IMR-90 (cell line): ENCODE measurements around the gene MEIS3. TPM values are rescaled to one million over a fixed set of nuclear protein-coding genes. Genes with fewer than 3 reads are reported as not detected.

ENCODE experiments used
- ATAC-seq: fragments of 200-7000 bp; cut with Tn5 transposase; 2 replicates; pipeline ENCODE4 v1.9.1; 2020; ENCODE audit warnings: low read depth, mild to moderate bottlenecking, moderate library complexity
- BruUV-seq: library from RNA; stranded (reverse); fragments of 400-500 nt; replicated peaks from 2 replicates; lab custom pipeline; 2021; lab: Mats Ljungman, UMichigan
- CTCF ChIA-PET: fragments of 300-600 bp; formaldehyde crosslinking; extraction: SDS; loops from one replicate; lab custom pipeline; 2021; ENCODE audit warnings: antibody characterized with exemption; lab: Yijun Ruan, JAX
- POLR2A ChIA-PET: fragments of 300-600 bp; sonication (Branson Sonifier 250); formaldehyde crosslinking; loops from one replicate; lab custom pipeline; 2022; ENCODE audit warnings: antibody characterized with exemption; ENCODE audit not compliant: unreplicated experiment; lab: Charles Lee
- DNase-seq: peaks from one replicate; pipeline ENCODE4 v3.0.0; 2013
- H2AFZ ChIP-seq: replicated peaks from 2 replicates; pipeline ENCODE3; 2013; ENCODE audit warnings: low read length, mild to moderate bottlenecking; ENCODE audit not compliant: poor library complexity
- H2AK5ac ChIP-seq: 2 replicates; pipeline ENCODE4 v1.6.1; 2013; ENCODE audit warnings: low read depth, low read length, inconsistent platforms
- H2AK9ac ChIP-seq: replicated peaks from 2 replicates; pipeline ENCODE3; 2013; ENCODE audit warnings: mild to moderate bottlenecking, low read depth, low read length, moderate library complexity; ENCODE audit not compliant: poor library complexity
- H2BK120ac ChIP-seq: 2 replicates; pipeline ENCODE4 v1.6.1; 2013; ENCODE audit warnings: low read depth, low read length, inconsistent platforms
- H2BK15ac ChIP-seq: 3 replicates; pipeline ENCODE4 v1.6.1; 2013; ENCODE audit warnings: low read depth, low read length, inconsistent platforms
- H2BK20ac ChIP-seq: 2 replicates; pipeline ENCODE4 v1.6.1; 2013; ENCODE audit warnings: low read depth, mild to moderate bottlenecking, inconsistent platforms, low read length, moderate library complexity
- H2BK5ac ChIP-seq: 2 replicates; pipeline ENCODE4 v1.6.1; 2013; ENCODE audit warnings: mild to moderate bottlenecking, low read depth, low read length, inconsistent platforms; ENCODE audit not compliant: poor library complexity, severe bottlenecking
- H3K14ac ChIP-seq: replicated peaks from 2 replicates; pipeline ENCODE4 v1.6.1; 2013; ENCODE audit warnings: low read depth, low read length, inconsistent platforms
- H3K18ac ChIP-seq: 2 replicates; pipeline ENCODE4 v1.6.1; 2013; ENCODE audit warnings: low read depth, low read length, control low read depth
- H3K23ac ChIP-seq: 2 replicates; pipeline ENCODE4 v1.6.1; 2013; ENCODE audit warnings: low read depth, low read length, inconsistent platforms
- H3K27ac ChIP-seq: 2 replicates; pipeline ENCODE4 v1.5.1; 2013; ENCODE audit warnings: mild to moderate bottlenecking, control low read depth, low read length; ENCODE audit not compliant: insufficient read depth
- H3K27me3 ChIP-seq: 2 replicates; pipeline ENCODE4 v1.6.1; 2013; ENCODE audit warnings: low read length; ENCODE audit not compliant: control insufficient read depth, insufficient read depth
- H3K36me3 ChIP-seq: 2 replicates; pipeline ENCODE4 v1.6.1; 2013; ENCODE audit warnings: low read length, mixed read lengths; ENCODE audit not compliant: control insufficient read depth, insufficient read depth
- H3K4ac ChIP-seq: 2 replicates; pipeline ENCODE4 v1.6.1; 2013; ENCODE audit warnings: low read depth, low read length, inconsistent platforms
- H3K4me1 ChIP-seq: 2 replicates; pipeline ENCODE4 v1.6.1; 2013; ENCODE audit warnings: low read length, mixed read lengths; ENCODE audit not compliant: control insufficient read depth, insufficient read depth
- H3K4me2 ChIP-seq: 2 replicates; pipeline ENCODE4 v1.6.1; 2013; ENCODE audit warnings: low read depth, mild to moderate bottlenecking, control low read depth, low read length, moderate library complexity
- H3K4me3 ChIP-seq: 2 replicates; pipeline ENCODE4 v1.5.1; 2013; ENCODE audit warnings: low read depth, mild to moderate bottlenecking, control low read depth, low read length, moderate library complexity; ENCODE audit not compliant: insufficient read depth
- H3K56ac ChIP-seq: 2 replicates; pipeline ENCODE4 v1.6.1; 2013; ENCODE audit warnings: low read length, inconsistent platforms; ENCODE audit not compliant: insufficient read depth; ENCODE audit errors: extremely low read depth
- H3K79me1 ChIP-seq, 2 experiments: 2 replicates each; pipeline ENCODE4 v1.6.1; 2013; ENCODE audit warnings: low read length in 2 of 2, inconsistent platforms in 1 of 2, low read depth in 1 of 2
- H3K9ac ChIP-seq: 2 replicates; pipeline ENCODE4 v1.6.1; 2013; ENCODE audit warnings: low read depth, low read length, control low read depth
- H3K9me1 ChIP-seq: 2 replicates; pipeline ENCODE4 v1.6.1; 2013; ENCODE audit warnings: low read length, inconsistent platforms; ENCODE audit not compliant: insufficient read depth
- H3K9me3 ChIP-seq: 2 replicates; pipeline ENCODE4 v1.6.1; 2013; ENCODE audit warnings: low read length; ENCODE audit not compliant: control insufficient read depth, insufficient read depth
- H4K20me1 ChIP-seq: 2 replicates; pipeline ENCODE4 v1.6.1; 2013; ENCODE audit warnings: low read length, inconsistent platforms; ENCODE audit not compliant: insufficient read depth
- H4K5ac ChIP-seq: 2 replicates; pipeline ENCODE4 v1.6.1; 2013; ENCODE audit warnings: mild to moderate bottlenecking, low read depth, low read length, control low read depth
- H4K8ac ChIP-seq, 2 experiments: 2 replicates each; pipeline ENCODE4 v1.6.1; 2013; ENCODE audit warnings: low read depth in 2 of 2, low read length in 2 of 2, control low read depth in 1 of 2, inconsistent platforms in 1 of 2
- H4K91ac ChIP-seq: 2 replicates; pipeline ENCODE4 v1.6.1; 2013; ENCODE audit warnings: low read depth, low read length, inconsistent platforms; ENCODE audit not compliant: insufficient read depth
- BHLHE40 ChIP-seq: fragments of 150-350 bp; IDR thresholded peaks from 2 replicates; pipeline ENCODE4 v1.6.1; 2016; ENCODE audit warnings: mild to moderate bottlenecking, low read depth, low read length
- CEBPB ChIP-seq: IDR thresholded peaks from 2 replicates; pipeline ENCODE4 v1.6.1; 2012; ENCODE audit warnings: low read depth, low read length, improper control_type of control experiment
- CHD1 ChIP-seq: IDR thresholded peaks from 2 replicates; pipeline ENCODE4 v1.6.1; 2012; ENCODE audit warnings: low read depth, low read length, improper control_type of control experiment
- FOS ChIP-seq: fragments of 150-350 bp; IDR thresholded peaks from 2 replicates; pipeline ENCODE4 v1.6.1; 2016; ENCODE audit warnings: low read depth, low read length
- MAFK ChIP-seq: IDR thresholded peaks from 2 replicates; pipeline ENCODE4 v1.6.1; 2012; ENCODE audit warnings: low read depth, low read length, improper control_type of control experiment
- MAZ ChIP-seq: IDR thresholded peaks from 2 replicates; pipeline ENCODE4 v1.6.1; 2012; ENCODE audit warnings: low read depth, mild to moderate bottlenecking, low read length, improper control_type of control experiment, moderate library complexity, borderline replicate concordance
- MXI1 ChIP-seq: IDR thresholded peaks from 2 replicates; pipeline ENCODE4 v1.6.1; 2012; ENCODE audit warnings: low read depth, mild to moderate bottlenecking, low read length, moderate library complexity, borderline replicate concordance
- NFE2L2 ChIP-seq: fragments of 150-350 bp; IDR thresholded peaks from 2 replicates; pipeline ENCODE4 v1.6.1; 2016; ENCODE audit warnings: low read depth, mild to moderate bottlenecking, low read length
- POLR2A ChIP-seq: IDR thresholded peaks from 2 replicates; pipeline ENCODE4 v1.6.1; 2012; ENCODE audit warnings: mild to moderate bottlenecking, low read depth, low read length
- RAD21 ChIP-seq: IDR thresholded peaks from 2 replicates; pipeline ENCODE4 v1.6.1; 2012; ENCODE audit warnings: low read length, improper control_type of control experiment
- RCOR1 ChIP-seq: IDR thresholded peaks from 2 replicates; pipeline ENCODE4 v1.6.1; 2012; ENCODE audit warnings: mild to moderate bottlenecking, low read length, improper control_type of control experiment; ENCODE audit not compliant: insufficient replicate concordance
- RFX5 ChIP-seq: IDR thresholded peaks from 2 replicates; pipeline ENCODE4 v1.8.0; 2012; ENCODE audit warnings: low read depth, mild to moderate bottlenecking, low read length, moderate library complexity
- SMC3 ChIP-seq: fragments of 150-350 bp; IDR thresholded peaks from 2 replicates; pipeline ENCODE4 v1.6.1; 2016; ENCODE audit warnings: low read depth, mild to moderate bottlenecking, antibody characterized with exemption, low read length, moderate library complexity
- WGBS, 2 experiments: methylation state at CpG; one replicate each; pipeline versions ENCODE4 v1.1.5 to v1.1.7; 2013; ENCODE audit warnings: missing lambda C conversion rate in 2 of 2; ENCODE audit not compliant: insufficient read length in 1 of 2; ENCODE audit errors: extremely low coverage in 2 of 2; 5-methylcytosine and 5-hydroxymethylcytosine counted together
- dilution Hi-C: fragments of 300-500 bp; cut with HindIII; formaldehyde crosslinking; loops from one replicate; pipeline ENCODE4 v1.14.3; 2018; ENCODE audit warnings: low sequenced_read_pairs; ENCODE audit not compliant: unreplicated experiment
- in situ Hi-C: fragments of 300-500 bp; cut with MboI; formaldehyde crosslinking; loops from 3 replicates; pipeline ENCODE4 v1.14.3; 2019; ENCODE audit warnings: low sequenced_read_pairs, inconsistent platforms, mixed read lengths
- intact Hi-C: fragments of 100-400 bp; cut with micrococcal nuclease; formaldehyde crosslinking; loops from 2 replicates; pipeline ENCODE4 v1.10.0; 2022
- polyA plus RNA-seq, 3 experiments: library from polyadenylated mRNA; depleted of rRNA; stranded (reverse); fragments of >200 nt; gene quantifications; 2 replicates each; pipeline ENCODE4 v1.2.3, GENCODE V29; 2012; ENCODE audit warnings: low replicate concordance in 1 of 3
- total RNA-seq: library from RNA; depleted of rRNA; stranded (reverse); fragments of >200 nt; gene quantifications from 2 replicates; pipeline ENCODE4 v1.2.3, GENCODE V29; 2012
- TF ChIP-seq, protein P1 (sequence below): fragments of 150-350 bp; IDR thresholded peaks from 2 replicates; pipeline ENCODE4 v1.6.1; 2016; ENCODE audit warnings: low read depth, mild to moderate bottlenecking, low read length, moderate library complexity, borderline replicate concordance
- TF ChIP-seq, protein P2 (sequence below): fragments of 150-350 bp; IDR thresholded peaks from 2 replicates; pipeline ENCODE4 v1.6.1; 2017; ENCODE audit warnings: mild to moderate bottlenecking, antibody characterized with exemption, low read length, low read depth
- TF ChIP-seq, protein P3 (sequence below): conservative IDR thresholded peaks from 2 replicates; pipeline ENCODE4 v1.5.1; 2012; ENCODE audit warnings: mild to moderate bottlenecking, low read depth, low read length, improper control_type of control experiment

The MEIS3 gene
- total and polyA plus RNA-seq, 2 of the 4 experiments (the other 2 are of a cell fraction), result 32.4 to 33.0 TPM

DNA sequence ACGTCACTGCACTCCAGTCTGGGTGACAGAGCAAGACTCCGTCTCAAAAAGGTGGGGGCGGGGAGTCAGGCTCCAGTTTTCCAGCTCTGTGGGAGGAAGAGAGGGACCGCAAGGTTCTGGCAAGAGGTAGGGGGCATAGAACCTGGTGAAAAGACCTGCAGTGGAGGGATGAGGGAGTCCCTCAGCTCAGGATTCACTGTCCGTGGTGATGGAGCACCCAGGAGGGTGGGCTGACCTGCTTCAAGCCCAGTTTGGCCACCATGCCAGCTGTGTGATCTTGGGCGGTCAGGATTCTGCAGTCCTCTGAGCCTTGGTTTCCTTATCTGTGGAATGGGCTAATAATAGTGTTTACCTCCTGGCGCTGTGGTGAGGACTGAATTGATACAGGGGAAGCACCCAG, 31.2 kb upstream of the MEIS3 start:
- TF ChIP-seq MAFK, result no peak
- TF ChIP-seq RAD21, result no peak
- TF ChIP-seq MAZ, result no peak
- TF ChIP-seq, protein P1, sequence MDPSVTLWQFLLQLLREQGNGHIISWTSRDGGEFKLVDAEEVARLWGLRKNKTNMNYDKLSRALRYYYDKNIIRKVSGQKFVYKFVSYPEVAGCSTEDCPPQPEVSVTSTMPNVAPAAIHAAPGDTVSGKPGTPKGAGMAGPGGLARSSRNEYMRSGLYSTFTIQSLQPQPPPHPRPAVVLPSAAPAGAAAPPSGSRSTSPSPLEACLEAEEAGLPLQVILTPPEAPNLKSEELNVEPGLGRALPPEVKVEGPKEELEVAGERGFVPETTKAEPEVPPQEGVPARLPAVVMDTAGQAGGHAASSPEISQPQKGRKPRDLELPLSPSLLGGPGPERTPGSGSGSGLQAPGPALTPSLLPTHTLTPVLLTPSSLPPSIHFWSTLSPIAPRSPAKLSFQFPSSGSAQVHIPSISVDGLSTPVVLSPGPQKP, result no peak
- no peak for TF ChIP-seq SMC3
- TF ChIP-seq NFE2L2, result no peak
- TF ChIP-seq CEBPB, result no peak
- no peak for TF ChIP-seq RFX5
- no peak for TF ChIP-seq POLR2A
- TF ChIP-seq FOS, result no peak
- no peak for TF ChIP-seq CHD1
- TF ChIP-seq RCOR1, result no peak
- TF ChIP-seq, protein P2, sequence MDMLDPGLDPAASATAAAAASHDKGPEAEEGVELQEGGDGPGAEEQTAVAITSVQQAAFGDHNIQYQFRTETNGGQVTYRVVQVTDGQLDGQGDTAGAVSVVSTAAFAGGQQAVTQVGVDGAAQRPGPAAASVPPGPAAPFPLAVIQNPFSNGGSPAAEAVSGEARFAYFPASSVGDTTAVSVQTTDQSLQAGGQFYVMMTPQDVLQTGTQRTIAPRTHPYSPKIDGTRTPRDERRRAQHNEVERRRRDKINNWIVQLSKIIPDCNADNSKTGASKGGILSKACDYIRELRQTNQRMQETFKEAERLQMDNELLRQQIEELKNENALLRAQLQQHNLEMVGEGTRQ, result no peak
- no peak for TF ChIP-seq BHLHE40
- TF ChIP-seq, protein P3, sequence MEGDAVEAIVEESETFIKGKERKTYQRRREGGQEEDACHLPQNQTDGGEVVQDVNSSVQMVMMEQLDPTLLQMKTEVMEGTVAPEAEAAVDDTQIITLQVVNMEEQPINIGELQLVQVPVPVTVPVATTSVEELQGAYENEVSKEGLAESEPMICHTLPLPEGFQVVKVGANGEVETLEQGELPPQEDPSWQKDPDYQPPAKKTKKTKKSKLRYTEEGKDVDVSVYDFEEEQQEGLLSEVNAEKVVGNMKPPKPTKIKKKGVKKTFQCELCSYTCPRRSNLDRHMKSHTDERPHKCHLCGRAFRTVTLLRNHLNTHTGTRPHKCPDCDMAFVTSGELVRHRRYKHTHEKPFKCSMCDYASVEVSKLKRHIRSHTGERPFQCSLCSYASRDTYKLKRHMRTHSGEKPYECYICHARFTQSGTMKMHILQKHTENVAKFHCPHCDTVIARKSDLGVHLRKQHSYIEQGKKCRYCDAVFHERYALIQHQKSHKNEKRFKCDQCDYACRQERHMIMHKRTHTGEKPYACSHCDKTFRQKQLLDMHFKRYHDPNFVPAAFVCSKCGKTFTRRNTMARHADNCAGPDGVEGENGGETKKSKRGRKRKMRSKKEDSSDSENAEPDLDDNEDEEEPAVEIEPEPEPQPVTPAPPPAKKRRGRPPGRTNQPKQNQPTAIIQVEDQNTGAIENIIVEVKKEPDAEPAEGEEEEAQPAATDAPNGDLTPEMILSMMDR, result no peak
- no peak for TF ChIP-seq MXI1
- no peaks in the 10 kb centered on the region for H4K20me1 ChIP-seq
- H3K79me1 ChIP-seq, result no peaks in the 10 kb centered on the region
- no peak overlapping the region for H2AK9ac ChIP-seq
- H3K27me3 ChIP-seq, result peaks cover 54% of the 10 kb centered on the region
- H3K4me1 ChIP-seq, result peaks cover 2% of the 10 kb centered on the region; the same call in 1 of the 2 replicates
- no peak overlapping the region for H2BK120ac ChIP-seq
- 37% methylated on average over 3 of the region's 7 CpGs; no CpG with 5 or more reads in 1 of the 2 experiments for WGBS, 2 experiments
- no peak overlapping the region for H3K9ac ChIP-seq
- no peak overlapping the region for H3K27ac ChIP-seq
- H2AFZ ChIP-seq, result no peak overlapping the region
- H3K4me2 ChIP-seq, result no peak overlapping the region
- no peak overlapping the region for H3K4ac ChIP-seq
- intact Hi-C loops, result no loop called here
- H2AK5ac ChIP-seq, result no peak overlapping the region
- no peak overlapping the region for H3K14ac ChIP-seq
- no peak overlapping the region for H4K5ac ChIP-seq
- no peak overlapping the region for H3K23ac ChIP-seq
- no TSS peak for BruUV-seq
- DNase-seq (no peak), ATAC-seq (no peak)
- H3K56ac ChIP-seq, result no peak overlapping the region
- no peak overlapping the region for H2BK5ac ChIP-seq
- H2BK20ac ChIP-seq, result no peak overlapping the region
- no peak overlapping the region for H4K91ac ChIP-seq
- ChIA-PET POLR2A (no interaction called here), CTCF (interaction anchor here (0.7 kb wide), 1 partner anchor 33 kb away, joined by 5 read pairs; the partner anchor contains the start of gene KPTN)
- H3K36me3 ChIP-seq, result no peaks in the 10 kb centered on the region
- H2BK15ac ChIP-seq, result no peak overlapping the region
- dilution Hi-C loops, result no loop called here
- no peak overlapping the region for H4K8ac ChIP-seq
- peaks cover 15% of the 10 kb centered on the region for H3K9me3 ChIP-seq
- H3K9me1 ChIP-seq, result no peaks in the 10 kb centered on the region
- no peak overlapping the region for H3K18ac ChIP-seq
- in situ Hi-C loops, result no loop called here
- H3K4me3 ChIP-seq, result no peak overlapping the region
